ENCODE data around the gene WNT3A.

The WNT3A gene

GRCh38 chr1:228005511-228006033 lies 1.2 kb upstream of the WNT3A start:
- TF ChIP-seq ZNF274 (IDR thresholded peaks at IDR 0.05; ENCODE audit: low read depth, low read length), result no peak
- H3K4me3 ChIP-seq (ENCODE audit: low read length), result no peak overlapping the region

- no peak overlapping the region for H3K4me3 ChIP-seq (ENCODE audit: low read length)
- no peak for TF ChIP-seq ZNF274 (IDR thresholded peaks at IDR 0.05; ENCODE audit: low read depth, low read length)
Observed at GRCh38 chr1:228006034-228006785, 588 bp upstream of the WNT3A start.

DNA sequence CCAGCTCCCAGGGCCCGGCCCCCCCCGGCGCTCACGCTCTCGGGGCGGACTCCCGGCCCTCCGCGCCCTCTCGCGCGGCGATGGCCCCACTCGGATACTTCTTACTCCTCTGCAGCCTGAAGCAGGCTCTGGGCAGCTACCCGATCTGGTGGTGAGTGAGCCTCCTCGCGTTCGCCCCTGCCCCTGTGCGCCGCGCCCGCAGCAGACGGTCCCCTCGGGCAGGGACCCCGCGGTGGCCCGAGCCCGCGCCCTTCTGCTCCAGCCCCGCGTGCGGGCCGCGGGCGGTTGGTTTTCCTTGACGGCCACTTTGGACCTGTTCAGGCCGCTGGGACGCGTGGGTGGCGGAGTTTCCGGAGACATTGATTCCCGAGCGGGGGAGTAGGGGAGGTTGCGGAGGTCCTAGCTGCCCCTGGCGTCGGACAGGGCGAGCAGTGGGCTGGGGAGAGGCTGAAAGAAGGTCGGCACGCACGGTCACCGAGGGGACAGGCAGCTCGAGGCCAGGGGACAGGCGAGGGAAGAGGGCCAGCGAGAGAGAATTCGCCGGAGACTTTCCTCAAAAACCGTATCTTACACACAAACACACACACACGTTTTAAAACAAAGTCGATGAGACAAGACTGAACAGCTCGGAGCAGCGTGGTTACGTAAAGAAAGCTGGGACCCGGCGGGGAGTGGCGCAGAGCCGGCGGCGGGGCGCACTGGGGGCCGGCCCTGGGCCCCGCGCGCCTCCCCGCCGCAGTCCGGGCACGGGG lies 427 bp downstream of the WNT3A start:
- TF ChIP-seq ZNF274 (IDR thresholded peaks at IDR 0.05; ENCODE audit: low read depth, low read length), result no peak
- H3K4me3 ChIP-seq (ENCODE audit: low read length), result no peak overlapping the region

- no peak overlapping the region for H3K4me3 ChIP-seq (ENCODE audit: low read length)
- TF ChIP-seq ZNF274 (IDR thresholded peaks at IDR 0.05; ENCODE audit: low read depth, low read length), result no peak
Observed at GRCh38 chr1:228007801-228008341, 1.1 kb downstream of the WNT3A start.

- H3K4me3 ChIP-seq (ENCODE audit: low read length), result no peak overlapping the region
Observed at GRCh38 chr1:228008391-228009115, 1.8 kb downstream of the WNT3A start.

GRCh38 chr1:228009116-228009827 lies 2.5 kb downstream of the WNT3A start:
- H3K4me3 ChIP-seq (ENCODE audit: low read length), result no peak overlapping the region
- TF ChIP-seq ZNF274 (IDR thresholded peaks at IDR 0.05; ENCODE audit: low read depth, low read length), result no peak

More at GRCh38 chr1:228008391-228009115, 1.8 kb downstream of the WNT3A start:
- no peak for TF ChIP-seq ZNF274 (IDR thresholded peaks at IDR 0.05; ENCODE audit: low read depth, low read length)

GRCh38 chr1:228009828-228010775 lies 3.3 kb downstream of the WNT3A start:
- TF ChIP-seq ZNF274 (IDR thresholded peaks at IDR 0.05; ENCODE audit: low read depth, low read length), result no peak
- no peak overlapping the region for H3K4me3 ChIP-seq (ENCODE audit: low read length)

GRCh38 chr1:228010921-228011320 lies 4.1 kb downstream of the WNT3A start:
- no peak overlapping the region for H3K4me3 ChIP-seq (ENCODE audit: low read length)
- no peak for TF ChIP-seq ZNF274 (IDR thresholded peaks at IDR 0.05; ENCODE audit: low read depth, low read length)

DNA sequence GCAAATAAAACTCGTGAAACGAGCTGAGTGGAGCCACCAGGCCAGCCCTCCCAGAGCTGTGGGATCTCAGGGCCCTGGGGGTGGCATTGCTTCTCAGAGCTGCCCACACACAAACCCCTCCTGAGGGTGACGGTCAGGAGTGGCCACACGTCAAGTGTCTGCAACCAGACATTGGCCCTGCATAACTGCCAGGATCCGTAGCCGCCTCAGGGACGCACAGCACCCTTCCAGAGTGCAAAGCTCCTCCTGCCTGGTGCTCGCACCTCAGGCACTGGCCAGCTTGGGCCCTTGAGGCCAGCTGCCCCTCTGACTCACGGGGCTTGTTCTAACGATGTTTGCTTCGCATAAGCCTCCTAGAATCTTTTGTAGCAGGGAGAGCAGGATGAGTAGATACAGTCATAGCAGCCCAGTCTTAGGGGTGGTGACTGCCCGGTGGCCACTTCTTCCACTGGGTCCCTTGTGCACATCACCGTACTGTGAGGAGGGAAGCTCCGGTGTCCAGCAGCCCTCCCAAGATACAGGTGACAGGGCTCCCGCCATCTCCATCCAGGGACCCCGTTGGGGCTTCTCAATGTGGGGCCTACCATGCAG lies 5.0 kb downstream of the WNT3A start:
- no peak for TF ChIP-seq ZNF274 (IDR thresholded peaks at IDR 0.05; ENCODE audit: low read depth, low read length)

GRCh38 chr1:228012555-228012954 lies 5.8 kb downstream of the WNT3A start:
- no peak overlapping the region for H3K4me3 ChIP-seq (ENCODE audit: low read length)
- TF ChIP-seq ZNF274 (IDR thresholded peaks at IDR 0.05; ENCODE audit: low read depth, low read length), result no peak

More for the DNA sequence above, 5.0 kb downstream of the WNT3A start:
- H3K4me3 ChIP-seq (ENCODE audit: low read length), result no peak overlapping the region

- TF ChIP-seq ZNF274 (IDR thresholded peaks at IDR 0.05; ENCODE audit: low read depth, low read length), result no peak
- H3K4me3 ChIP-seq (ENCODE audit: low read length), result no peak overlapping the region
Observed at GRCh38 chr1:228013131-228013934, 6.5 kb downstream of the WNT3A start.
